K562 (cell line): Measurements from ENCODE around the gene TXNRD3. TPM values are rescaled to one million over a fixed set of nuclear protein-coding genes. Genes with fewer than 3 reads are reported as not detected.

Experiments
- ATAC-seq: fragments of 200-7000 bp; cut with Tn5 transposase; 3 replicates; pipeline ENCODE4 v1.9.1; 2020; ENCODE audit warnings: moderate library complexity
- BruUV-seq: library from RNA; stranded (reverse); fragments of 400-500 nt; replicated peaks from 2 replicates; lab custom pipeline; 2021; lab: Mats Ljungman, UMichigan
- CTCF ChIA-PET: fragments of 300-600 bp; formaldehyde crosslinking; extraction: SDS; loops from one replicate; lab custom pipeline; 2021; ENCODE audit warnings: low intra/inter-chr PET ratio; lab: Yijun Ruan, JAX
- POLR2A ChIA-PET: fragments of 300-600, 350-650 bp; sonication (Branson Sonifier 250); formaldehyde crosslinking; extraction: SDS; loops from one replicate; lab custom pipeline; 2021; ENCODE audit warnings: antibody characterized with exemption, inconsistent platforms; lab: Yijun Ruan, JAX
- DNase-seq, 4 experiments: peaks; one replicate each; pipeline versions ENCODE4 v3.0.0 to v3.0.0-alpha.2; 2011 to 2018; ENCODE audit warnings: low spot score in 3 of 4, mixed read lengths in 3 of 4; ENCODE audit errors: extremely low read depth in 1 of 4
- FAIRE-seq: peaks from 2 replicates; lab custom pipeline; 2011; peaks lifted over from hg19 to GRCh38; lab: Jason Lieb, UNC
- H2AFZ ChIP-seq: 2 replicates; pipeline ENCODE4 v1.6.0; 2011; ENCODE audit warnings: low read depth, low read length, control low read depth, inconsistent platforms
- H3K27ac ChIP-seq: fragments of 200-600 bp; 3 replicates; pipeline ENCODE4 v1.8.0; 2011; ENCODE audit warnings: low read depth, mild to moderate bottlenecking, control low read depth, inconsistent platforms, low read length, moderate library complexity, mixed read lengths; ENCODE audit errors: extremely low read depth
- H3K27me3 ChIP-seq, 2 experiments: fragments of 300-600 bp in 1 of 2; 2 replicates in 1 of 2; 3 replicates in 1 of 2; pipeline versions ENCODE4 v1.6.0 to v1.8.0; 2011; ENCODE audit warnings: inconsistent platforms in 2 of 2, low read length in 2 of 2, mild to moderate bottlenecking in 1 of 2, mixed read lengths in 1 of 2, moderate library complexity in 1 of 2; ENCODE audit not compliant: control insufficient read depth in 2 of 2, insufficient read depth in 2 of 2
- H3K36me3 ChIP-seq: fragments of 300-600 bp; 3 replicates; pipeline ENCODE4 v1.8.0; 2011; ENCODE audit warnings: mild to moderate bottlenecking, low read length, inconsistent platforms; ENCODE audit not compliant: control insufficient read depth, insufficient read depth
- H3K4me1 ChIP-seq, 2 experiments: fragments of 200-600 bp in 1 of 2; replicated peaks in 1 of 2; 2 replicates in 1 of 2; 3 replicates in 1 of 2; pipeline versions ENCODE4 v1.5.1 to v1.8.0; 2011; ENCODE audit warnings: inconsistent platforms in 2 of 2, low read length in 2 of 2, mild to moderate bottlenecking in 1 of 2, mixed read lengths in 1 of 2, moderate library complexity in 1 of 2; ENCODE audit not compliant: control insufficient read depth in 2 of 2, insufficient read depth in 2 of 2
- H3K4me2 ChIP-seq: 2 replicates; pipeline ENCODE4 v1.6.1; 2011; ENCODE audit warnings: low read length, control low read depth, inconsistent platforms, mixed read lengths; ENCODE audit not compliant: insufficient read depth
- H3K4me3 ChIP-seq: fragments of 200-600 bp; sonication (generic), shearing (Covaris generic); 2 replicates; pipeline ENCODE4 v1.5.1; 2016; ENCODE audit warnings: control low read depth, inconsistent platforms
- H3K79me2 ChIP-seq: fragments of 200-600 bp; 3 replicates; pipeline ENCODE4 v1.8.0; 2011; ENCODE audit warnings: low read length, inconsistent platforms; ENCODE audit not compliant: control insufficient read depth, insufficient read depth
- H3K9ac ChIP-seq, 2 experiments: 2 replicates each; pipeline versions ENCODE4 v1.6.0 to v1.6.1; 2011; ENCODE audit warnings: low read depth in 2 of 2, low read length in 2 of 2, control low read depth in 1 of 2, inconsistent platforms in 1 of 2, mild to moderate bottlenecking in 1 of 2, mixed read lengths in 1 of 2; ENCODE audit not compliant: insufficient read depth in 1 of 2
- H3K9me1 ChIP-seq: one replicate; pipeline ENCODE4 v1.6.0; 2011; ENCODE audit warnings: inconsistent platforms, mild to moderate bottlenecking, low read length, moderate library complexity; ENCODE audit not compliant: control insufficient read depth, insufficient read depth
- H3K9me3 ChIP-seq: replicated peaks from 2 replicates; pipeline ENCODE4 v1.5.1; 2011; ENCODE audit warnings: low read depth, low read length, inconsistent platforms; ENCODE audit not compliant: control insufficient read depth, insufficient read depth
- H4K20me1 ChIP-seq: replicated peaks from 2 replicates; pipeline ENCODE4 v1.6.1; 2011; ENCODE audit warnings: low read length, inconsistent platforms, mixed read lengths; ENCODE audit not compliant: control insufficient read depth, insufficient read depth
- CBFA2T2 ChIP-seq: fragments of 450-650 bp; conservative IDR thresholded peaks from 2 replicates; pipeline ENCODE4 v1.6.1; 2017; ENCODE audit warnings: mild to moderate bottlenecking
- HMG20A ChIP-seq: fragments of 450-650 bp; formaldehyde crosslinking; conservative IDR thresholded peaks from 2 replicates; pipeline ENCODE4 v1.4.0; 2020; ENCODE audit warnings: mild to moderate bottlenecking, mixed read lengths
- NCOA2 ChIP-seq, 2 experiments: fragments of 450-650 bp; IDR thresholded peaks; 2 replicates each; pipeline ENCODE4 v1.6.1; 2018; ENCODE audit warnings: mild to moderate bottlenecking in 2 of 2, moderate library complexity in 1 of 2; ENCODE audit not compliant: partially characterized antibody in 2 of 2
- POU5F1 ChIP-seq: fragments of 150-350 bp; IDR thresholded peaks from 2 replicates; pipeline ENCODE4 v1.6.1; 2014; ENCODE audit warnings: borderline replicate concordance, low read length, low read depth, mild to moderate bottlenecking; ENCODE audit not compliant: partially characterized antibody
- XRCC5 ChIP-seq: fragments of 200-400 bp; formaldehyde crosslinking; IDR thresholded peaks from 2 replicates; pipeline ENCODE4 v1.6.1; 2017; ENCODE audit warnings: low read depth, mild to moderate bottlenecking, low read length
- ZEB2 ChIP-seq: fragments of 450-650 bp; IDR thresholded peaks from 2 replicates; pipeline ENCODE4 v1.6.1; 2016
- ZNF561 ChIP-seq: fragments of 450-650 bp; formaldehyde crosslinking; conservative IDR thresholded peaks from 2 replicates; pipeline ENCODE4 v1.4.0; 2020; ENCODE audit warnings: mild to moderate bottlenecking, moderate library complexity
- ZNF586 ChIP-seq: fragments of 450-650 bp; formaldehyde crosslinking; conservative IDR thresholded peaks from 2 replicates; pipeline ENCODE4 v1.4.0; 2020; ENCODE audit warnings: mild to moderate bottlenecking, moderate library complexity
- WGBS: fragments of 100-300 bp; shearing (Covaris generic); methylation state at CpG from one replicate; pipeline ENCODE4 v1.1.6; 2016; ENCODE audit warnings: low coverage, mixed read lengths; ENCODE audit not compliant: insufficient coverage; ENCODE audit errors: missing lambda C conversion rate; 5-methylcytosine and 5-hydroxymethylcytosine counted together
- in situ Hi-C: fragments of 300-500 bp; cut with MboI; formaldehyde crosslinking; loops from 4 replicates; pipeline ENCODE4 v1.15.0; 2018; ENCODE audit warnings: inconsistent platforms, mixed read lengths
- intact Hi-C: fragments of 100-400 bp; cut with micrococcal nuclease; formaldehyde crosslinking; loops from 2 replicates; pipeline ENCODE4 v1.14.2; 2022
- polyA plus RNA-seq, 8 experiments: library from polyadenylated mRNA; depleted of rRNA in 4 of 8; stranded (reverse) in 5 of 8; unstranded in 3 of 8; fragments of >200 nt; fragmentation: Nextera tagmentation in 2 of 8; fragmentation: Illumina TruSeq in 1 of 8; extraction: Ambion mirVana in 2 of 8; extraction: Trizol in 1 of 8; gene quantifications; 2 replicates each; pipeline versions ENCODE4 v1.2.1 to v1.2.3, GENCODE V29; 2011 to 2014; ENCODE audit warnings: inconsistent platforms in 1 of 8, missing spikeins in 1 of 8
- total RNA-seq, 7 experiments: library from RNA; depleted of rRNA in 6 of 7; stranded (reverse); fragments of >200 nt in 6 of 7; fragmentation: Illumina TruSeq in 2 of 7; extraction: Trizol in 2 of 7; gene quantifications; 2 replicates each; pipeline versions ENCODE4 v1.2.1 to v1.2.3, GENCODE V29; 2011 to 2021; ENCODE audit warnings: low replicate concordance in 1 of 7
- TF ChIP-seq, protein P1 (sequence below): fragments of 250-450 bp; sonication (Bioruptor Pico); IDR thresholded peaks from 2 replicates; pipeline ENCODE4 v1.5.0; 2022; ENCODE audit warnings: mild to moderate bottlenecking
- TF ChIP-seq, protein P2 (sequence below), 3 experiments: IDR thresholded peaks in 2 of 3; conservative IDR thresholded peaks in 1 of 3; 2 replicates each; pipeline ENCODE4 v1.5.1; 2011 to 2012; ENCODE audit warnings: low read length in 3 of 3, mild to moderate bottlenecking in 3 of 3, control low read depth in 2 of 3, improper control_type of control experiment in 1 of 3, inconsistent platforms in 1 of 3, low read depth in 1 of 3, mixed read lengths in 1 of 3, moderate library complexity in 1 of 3; ENCODE audit not compliant: insufficient read depth in 2 of 3

The TXNRD3 gene
- total and polyA plus RNA-seq, 9 of the 15 experiments (the other 6 are each of a cell fraction or from before 2014, with no cell fraction given): 0.96 to 2.3 (median 1.7) TPM

DNA sequence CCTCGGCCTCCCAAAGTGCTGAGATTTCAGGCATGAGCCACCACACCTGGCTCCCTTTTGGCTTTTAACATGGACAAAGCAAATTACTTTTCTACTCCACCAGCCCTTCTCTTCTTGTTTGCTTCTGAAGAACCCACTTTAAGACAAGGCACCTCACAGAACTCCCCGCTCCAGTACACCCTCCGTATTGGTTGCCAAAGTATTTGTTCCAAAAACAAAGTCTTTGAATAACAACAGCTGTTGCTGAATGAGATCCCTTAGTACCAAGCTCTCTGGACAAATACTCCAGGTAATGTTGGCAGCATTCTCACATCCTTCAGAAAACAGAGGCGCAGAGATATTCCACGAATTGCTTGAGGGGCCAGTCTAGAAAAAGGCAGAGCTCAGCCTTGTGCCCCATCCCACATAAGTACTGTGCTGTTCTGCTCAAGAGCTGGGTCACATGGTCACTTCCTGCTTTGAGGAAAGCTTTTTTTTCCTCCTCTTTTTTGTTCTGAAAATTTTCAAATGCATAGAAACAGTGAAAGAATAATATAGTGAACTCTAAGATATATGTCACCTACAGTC, 41.9 kb upstream of the TXNRD3 start:
- ATAC-seq: no peak
- no peak for DNase-seq
- TF ChIP-seq ZEB2 (no peak), NCOA2 (IDR thresholded peaks at IDR 0.05; ENCODE audit: partially characterized antibody in 2 of 2) (no peak), XRCC5 (no peak), CBFA2T2 (no peak), ZNF586 (no peak), HMG20A (CRISPR knock-in tag) (no peak), ZNF561 (CRISPR knock-in tag) (no peak), POU5F1 (no peak)
- TF ChIP-seq, protein P1, sequence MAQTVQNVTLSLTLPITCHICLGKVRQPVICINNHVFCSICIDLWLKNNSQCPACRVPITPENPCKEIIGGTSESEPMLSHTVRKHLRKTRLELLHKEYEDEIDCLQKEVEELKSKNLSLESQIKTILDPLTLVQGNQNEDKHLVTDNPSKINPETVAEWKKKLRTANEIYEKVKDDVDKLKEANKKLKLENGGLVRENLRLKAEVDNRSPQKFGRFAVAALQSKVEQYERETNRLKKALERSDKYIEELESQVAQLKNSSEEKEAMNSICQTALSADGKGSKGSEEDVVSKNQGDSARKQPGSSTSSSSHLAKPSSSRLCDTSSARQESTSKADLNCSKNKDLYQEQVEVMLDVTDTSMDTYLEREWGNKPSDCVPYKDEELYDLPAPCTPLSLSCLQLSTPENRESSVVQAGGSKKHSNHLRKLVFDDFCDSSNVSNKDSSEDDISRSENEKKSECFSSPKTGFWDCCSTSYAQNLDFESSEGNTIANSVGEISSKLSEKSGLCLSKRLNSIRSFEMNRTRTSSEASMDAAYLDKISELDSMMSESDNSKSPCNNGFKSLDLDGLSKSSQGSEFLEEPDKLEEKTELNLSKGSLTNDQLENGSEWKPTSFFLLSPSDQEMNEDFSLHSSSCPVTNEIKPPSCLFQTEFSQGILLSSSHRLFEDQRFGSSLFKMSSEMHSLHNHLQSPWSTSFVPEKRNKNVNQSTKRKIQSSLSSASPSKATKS (CRISPR knock-in tag): no peak
- TF ChIP-seq, protein P2, sequence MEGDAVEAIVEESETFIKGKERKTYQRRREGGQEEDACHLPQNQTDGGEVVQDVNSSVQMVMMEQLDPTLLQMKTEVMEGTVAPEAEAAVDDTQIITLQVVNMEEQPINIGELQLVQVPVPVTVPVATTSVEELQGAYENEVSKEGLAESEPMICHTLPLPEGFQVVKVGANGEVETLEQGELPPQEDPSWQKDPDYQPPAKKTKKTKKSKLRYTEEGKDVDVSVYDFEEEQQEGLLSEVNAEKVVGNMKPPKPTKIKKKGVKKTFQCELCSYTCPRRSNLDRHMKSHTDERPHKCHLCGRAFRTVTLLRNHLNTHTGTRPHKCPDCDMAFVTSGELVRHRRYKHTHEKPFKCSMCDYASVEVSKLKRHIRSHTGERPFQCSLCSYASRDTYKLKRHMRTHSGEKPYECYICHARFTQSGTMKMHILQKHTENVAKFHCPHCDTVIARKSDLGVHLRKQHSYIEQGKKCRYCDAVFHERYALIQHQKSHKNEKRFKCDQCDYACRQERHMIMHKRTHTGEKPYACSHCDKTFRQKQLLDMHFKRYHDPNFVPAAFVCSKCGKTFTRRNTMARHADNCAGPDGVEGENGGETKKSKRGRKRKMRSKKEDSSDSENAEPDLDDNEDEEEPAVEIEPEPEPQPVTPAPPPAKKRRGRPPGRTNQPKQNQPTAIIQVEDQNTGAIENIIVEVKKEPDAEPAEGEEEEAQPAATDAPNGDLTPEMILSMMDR (IDR thresholded peaks at IDR 0.05 in 2 of 3, conservative IDR thresholded peaks at IDR 0.05 in 1 of 3; ENCODE audit: insufficient read depth in 2 of 3, low read depth in 1 of 3, low read length in 3 of 3): no peak
- H3K36me3 ChIP-seq: no peaks in the 10 kb centered on the region
- POLR2A ChIA-PET: no interaction called here
- 5% methylated on average over 4 of the region's 5 CpGs for WGBS
- BruUV-seq: no TSS peak
- H3K4me1 ChIP-seq: peaks cover 0 to 3% of the 10 kb centered on the region in 2 experiments; a peak in 3 of 5 replicates
- H2AFZ ChIP-seq: 0 out of 2 replicates have a peak overlapping the region, but pooled peaks have one; percentile 16
- no peak overlapping the region for H3K4me3 ChIP-seq
- CTCF ChIA-PET: no interaction called here
- H4K20me1 ChIP-seq: no peaks in the 10 kb centered on the region
- H3K9me1 ChIP-seq: no peaks in the 10 kb centered on the region
- no peak overlapping the region for H3K9ac ChIP-seq
- no peak overlapping the region for H3K4me2 ChIP-seq
- no peaks in the 10 kb centered on the region for H3K79me2 ChIP-seq
- H3K9me3 ChIP-seq: no peaks in the 10 kb centered on the region
- intact Hi-C loops (no loop called here), in situ Hi-C loops (no loop called here)
- 0 out of 5 replicates have a peak, but pooled peaks cover 0 to 5% of the 10 kb centered on the region in 2 experiments for H3K27me3 ChIP-seq
- no peak for FAIRE-seq
- H3K27ac ChIP-seq: no peak overlapping the region
